Measurements from ENCODE around the gene GAS6. TPM values are rescaled to one million over a fixed set of nuclear protein-coding genes. Genes with fewer than 3 reads are reported as not detected.

Gene GAS6
- total and polyA plus RNA-seq, 7 experiments from 2014 or later, result 0.38 to 5.5 (median 3.0) TPM; not detected in 1

DNA sequence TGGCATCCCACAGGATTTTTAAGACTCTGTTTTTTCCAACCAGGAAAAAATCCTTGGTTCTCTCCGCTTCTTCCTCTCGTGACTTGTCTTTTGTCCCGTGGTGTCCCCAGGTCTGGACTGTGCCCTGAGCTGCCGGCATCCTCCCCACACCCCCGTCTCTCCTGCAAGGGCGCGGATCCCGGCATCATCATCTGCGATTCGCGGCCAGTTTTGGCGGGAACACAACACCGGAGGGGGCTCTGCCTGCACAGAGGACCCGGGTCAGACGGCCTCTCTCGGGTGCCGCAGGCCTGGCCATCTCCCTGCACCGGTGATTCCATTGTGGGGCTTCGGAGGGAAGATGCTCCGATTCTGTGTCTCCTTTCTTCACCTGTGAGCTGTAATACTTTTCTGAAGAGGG, 18.8 kb upstream of the GAS6 start:
- no peak overlapping the region for H3K4me3 ChIP-seq (ENCODE audit: low read length)
- peak overlapping the region in 3 of 10 donors; percentile 6 to 50 (median 12) for H3K4me3 Mint-ChIP-seq
- H3K4me1 ChIP-seq (ENCODE audit: control insufficient read depth in 2 of 2, insufficient read depth in 2 of 2, low read length in 2 of 2), result peaks cover 0 to 22% of the 10 kb centered on the region in 2 donors

GRCh38 chr13:113882267-113882630, 18.4 kb upstream of the GAS6 start:
- Histone ChIP-seq H3K27me3 (ENCODE audit: control insufficient read depth in 2 of 2, insufficient read depth in 2 of 2, low read length in 2 of 2) (no peaks in the 10 kb centered on the region), H3K9me3 (ENCODE audit: control insufficient read depth in 2 of 3, low read length in 3 of 3) (no peaks in the 10 kb centered on the region), H3K27ac (ENCODE audit: low read depth, low read length) (no peak overlapping the region), H3K4me1 (ENCODE audit: control insufficient read depth in 2 of 2, insufficient read depth in 2 of 2, low read length in 2 of 2) (peaks cover under 1 to 22% of the 10 kb centered on the region in 2 donors), H3K4me3 (ENCODE audit: low read length) (peak overlapping the region; percentile 6), H3K36me3 (ENCODE audit: control insufficient read depth in 2 of 3, insufficient read depth in 3 of 3, low read length in 3 of 3) (no peaks in the 10 kb centered on the region)
- Mint-ChIP-seq H3K27ac (peak overlapping the region in 3 of 9 donors; percentile 26 to 61 (median 41)), H3K4me1 (peaks cover 9 to 30% (median 26%) of the 10 kb centered on the region in 7 donors), H3K4me3 (peak overlapping the region in 5 of 10 donors; percentile 49 to 61 (median 50)), H3K9me3 (no peaks in the 10 kb centered on the region), H3K27me3 (peaks cover 0 to 14% (median 0%) of the 10 kb centered on the region in 5 donors), H3K36me3 (no peaks in the 10 kb centered on the region)
- CTCF ChIA-PET, result no interaction called here
- DNase-seq, result no peak
- intact Hi-C loops (cut with micrococcal nuclease), result no loop called here
- ATAC-seq, result no peak
- POLR2A ChIA-PET, result interaction anchor here (1.0 kb wide), 1 partner anchor 13 kb away, joined by 3 read pairs; no protein-coding TSS in a partner anchor

More for the DNA sequence above, 18.8 kb upstream of the GAS6 start:
- intact Hi-C loops (cut with micrococcal nuclease), result no loop called here
- Mint-ChIP-seq H3K4me1 (peaks cover 9 to 30% (median 26%) of the 10 kb centered on the region in 7 donors), H3K9me3 (no peaks in the 10 kb centered on the region), H3K27me3 (peaks cover 0 to 14% (median 2%) of the 10 kb centered on the region in 5 donors), H3K36me3 (no peaks in the 10 kb centered on the region), H3K27ac (peak overlapping the region in 1 of 9 donors; percentile 24)
- Histone ChIP-seq H3K36me3 (ENCODE audit: control insufficient read depth in 2 of 3, insufficient read depth in 3 of 3, low read length in 3 of 3) (no peaks in the 10 kb centered on the region), H3K9me3 (ENCODE audit: control insufficient read depth in 2 of 3, low read length in 3 of 3) (no peaks in the 10 kb centered on the region), H3K27me3 (ENCODE audit: control insufficient read depth in 2 of 2, insufficient read depth in 2 of 2, low read length in 2 of 2) (no peaks in the 10 kb centered on the region), H3K27ac (ENCODE audit: low read depth, low read length) (no peak overlapping the region)
- CTCF ChIA-PET, result no interaction called here
- no peak for ATAC-seq
- POLR2A ChIA-PET, result no interaction called here
- DNase-seq, result no peak

DNA sequence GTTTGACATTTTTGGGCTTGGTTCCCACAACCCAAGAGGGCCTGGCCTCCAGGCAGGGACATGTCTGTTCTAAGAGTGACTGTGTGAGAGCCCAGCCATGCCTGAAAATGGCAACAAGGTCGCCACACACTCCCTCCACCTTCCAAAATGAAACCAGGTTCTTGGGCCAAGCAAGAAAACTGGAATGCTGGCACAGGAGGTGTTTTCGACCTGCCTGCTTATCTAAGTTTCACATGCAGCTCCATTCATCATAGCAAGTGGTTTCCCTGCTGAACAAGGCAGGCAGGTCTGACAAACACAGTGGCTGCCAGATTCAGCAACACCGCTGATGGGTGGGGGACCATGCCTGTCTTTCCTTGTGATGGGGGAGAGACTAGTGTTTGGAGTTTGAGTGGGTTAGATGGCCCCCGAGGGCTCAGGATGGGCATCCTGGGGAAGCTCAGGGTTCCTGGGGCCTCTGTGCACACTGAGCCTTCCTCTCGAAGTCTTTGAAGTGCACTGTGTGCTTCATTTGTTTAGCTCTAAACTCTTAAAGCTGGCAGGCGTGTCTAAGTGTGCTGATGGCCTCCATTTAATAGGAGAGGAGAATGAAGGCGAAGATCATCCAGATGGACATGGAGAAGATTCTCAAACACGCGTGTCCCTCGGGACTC, 17.9 kb upstream of the GAS6 start:
- Mint-ChIP-seq H3K36me3 (no peaks in the 10 kb centered on the region), H3K9me3 (no peaks in the 10 kb centered on the region), H3K4me3 (peak overlapping the region in 8 of 10 donors; percentile 32 to 61 (median 50)), H3K4me1 (peaks cover 9 to 30% (median 26%) of the 10 kb centered on the region in 7 donors), H3K27me3 (peaks cover 0 to 14% (median 0%) of the 10 kb centered on the region in 5 donors), H3K27ac (peak overlapping the region in 2 of 9 donors; percentile 26 to 61)
- no peak overlapping the region for H3K27ac ChIP-seq (ENCODE audit: low read depth, low read length)
- ATAC-seq, result peak; percentile 42
- no peaks in the 10 kb centered on the region for H3K36me3 ChIP-seq (ENCODE audit: control insufficient read depth in 2 of 3, insufficient read depth in 3 of 3, low read length in 3 of 3)
- intact Hi-C loops (cut with micrococcal nuclease), result no loop called here
- H3K9me3 ChIP-seq (ENCODE audit: control insufficient read depth in 2 of 3, low read length in 3 of 3), result no peaks in the 10 kb centered on the region
- DNase-seq, result peak in 5 of 9 donors; percentile 12 to 34 (median 21)
- H3K4me3 ChIP-seq (ENCODE audit: low read length), result peak overlapping the region; percentile 6
- ChIA-PET POLR2A (interaction anchor here (1.0 to 1.1 kb wide), 2 partner anchors 13 to 28 kb away, joined by 3 read pairs; no protein-coding TSS in a partner anchor), CTCF (no interaction called here)
- H3K4me1 ChIP-seq (ENCODE audit: control insufficient read depth in 2 of 2, insufficient read depth in 2 of 2, low read length in 2 of 2), result peaks cover 5 to 22% of the 10 kb centered on the region in 2 donors
- no peaks in the 10 kb centered on the region for H3K27me3 ChIP-seq (ENCODE audit: control insufficient read depth in 2 of 2, insufficient read depth in 2 of 2, low read length in 2 of 2)

GRCh38 chr13:113880651-113881611, 17.1 kb upstream of the GAS6 start:
- ChIA-PET CTCF (no interaction called here), POLR2A (interaction anchor here (1.1 kb wide), 1 partner anchor 27 kb away, joined by 3 read pairs; no protein-coding TSS in a partner anchor)
- Histone ChIP-seq H3K4me1 (ENCODE audit: control insufficient read depth in 2 of 2, insufficient read depth in 2 of 2, low read length in 2 of 2) (peaks cover 5 to 22% of the 10 kb centered on the region in 2 donors), H3K27ac (ENCODE audit: low read depth, low read length) (no peak overlapping the region), H3K9me3 (ENCODE audit: control insufficient read depth in 2 of 3, low read length in 3 of 3) (no peaks in the 10 kb centered on the region), H3K36me3 (ENCODE audit: control insufficient read depth in 2 of 3, insufficient read depth in 3 of 3, low read length in 3 of 3) (no peaks in the 10 kb centered on the region), H3K4me3 (ENCODE audit: low read length) (no peak overlapping the region), H3K27me3 (ENCODE audit: control insufficient read depth in 2 of 2, insufficient read depth in 2 of 2, low read length in 2 of 2) (no peaks in the 10 kb centered on the region)
- Mint-ChIP-seq H3K4me3 (peak overlapping the region in 5 of 10 donors; percentile 41 to 53 (median 50)), H3K4me1 (peaks cover 9 to 30% (median 26%) of the 10 kb centered on the region in 7 donors), H3K36me3 (no peaks in the 10 kb centered on the region), H3K27me3 (peaks cover 0 to 8% (median 0%) of the 10 kb centered on the region in 5 donors), H3K27ac (peak overlapping the region in 3 of 9 donors; percentile 26 to 89 (median 61)), H3K9me3 (peaks cover 0 to 2% (median 0%) of the 10 kb centered on the region in 11 donors)
- ATAC-seq (peak; percentile 24), DNase-seq (peak in 1 of 9 donors; percentile 14)
- intact Hi-C loops (cut with micrococcal nuclease), result no loop called here

DNA sequence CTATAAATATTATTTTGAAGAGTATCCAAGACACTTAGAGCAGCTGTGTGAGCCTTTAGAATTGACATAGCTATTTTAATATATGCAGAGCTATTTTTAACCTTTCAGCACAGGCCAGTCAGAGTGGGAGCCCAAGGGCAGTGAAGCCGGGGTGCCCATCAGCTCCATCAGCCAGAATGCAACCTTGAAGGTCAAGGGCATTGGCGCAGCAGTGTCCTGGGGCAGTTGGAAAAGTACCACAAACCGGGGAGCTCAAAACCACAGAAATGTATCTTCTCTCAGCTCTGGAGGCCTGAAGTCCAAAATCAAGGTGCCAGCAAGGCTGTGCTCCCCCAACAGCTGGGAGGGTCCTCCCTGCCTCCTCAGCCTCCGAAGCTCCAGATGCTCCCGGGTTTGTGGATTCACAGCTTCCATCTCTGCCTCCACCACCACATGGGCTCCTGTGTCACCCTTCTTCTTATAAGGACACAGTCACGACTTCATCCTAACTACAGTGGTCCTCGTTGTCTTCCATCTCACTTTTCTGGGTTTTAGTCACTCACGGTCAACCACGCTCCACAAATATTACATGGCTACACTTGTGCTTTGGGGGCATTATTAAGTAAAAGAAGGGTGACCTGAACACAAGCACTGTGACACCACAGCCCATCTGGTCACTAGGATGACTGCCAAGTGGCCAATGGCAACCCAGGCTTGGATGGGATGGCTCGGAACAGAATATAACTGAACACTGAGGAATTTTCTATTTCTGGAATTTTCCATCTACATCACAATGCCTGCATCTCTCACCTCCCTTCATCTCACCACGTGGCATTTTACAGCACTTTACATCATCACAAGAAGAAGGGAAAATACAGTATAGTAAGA, 15.9 kb upstream of the GAS6 start:
- Histone ChIP-seq H3K36me3 (ENCODE audit: control insufficient read depth in 2 of 3, insufficient read depth in 3 of 3, low read length in 3 of 3) (no peaks in the 10 kb centered on the region), H3K4me1 (ENCODE audit: control insufficient read depth in 2 of 2, insufficient read depth in 2 of 2, low read length in 2 of 2) (peaks cover 12 to 22% of the 10 kb centered on the region in 2 donors), H3K27ac (ENCODE audit: low read depth, low read length) (no peak overlapping the region), H3K9me3 (ENCODE audit: control insufficient read depth in 2 of 3, low read length in 3 of 3) (no peaks in the 10 kb centered on the region), H3K4me3 (ENCODE audit: low read length) (no peak overlapping the region), H3K27me3 (ENCODE audit: control insufficient read depth in 2 of 2, insufficient read depth in 2 of 2, low read length in 2 of 2) (no peaks in the 10 kb centered on the region)
- ATAC-seq, result no peak
- ChIA-PET CTCF (no interaction called here), POLR2A (no interaction called here)
- DNase-seq, result no peak
- peaks cover 0 to 2% (median 0%) of the 10 kb centered on the region in 11 donors for H3K9me3 Mint-ChIP-seq
- peaks cover 0 to 4% (median 0%) of the 10 kb centered on the region in 5 donors for H3K27me3 Mint-ChIP-seq
- no peaks in the 10 kb centered on the region for H3K36me3 Mint-ChIP-seq
- peaks cover 9 to 30% (median 26%) of the 10 kb centered on the region in 7 donors for H3K4me1 Mint-ChIP-seq
- intact Hi-C loops (cut with micrococcal nuclease), result no loop called here
- H3K4me3 Mint-ChIP-seq, result no peak overlapping the region
- peak overlapping the region in 1 of 9 donors; percentile 46 for H3K27ac Mint-ChIP-seq

DNA sequence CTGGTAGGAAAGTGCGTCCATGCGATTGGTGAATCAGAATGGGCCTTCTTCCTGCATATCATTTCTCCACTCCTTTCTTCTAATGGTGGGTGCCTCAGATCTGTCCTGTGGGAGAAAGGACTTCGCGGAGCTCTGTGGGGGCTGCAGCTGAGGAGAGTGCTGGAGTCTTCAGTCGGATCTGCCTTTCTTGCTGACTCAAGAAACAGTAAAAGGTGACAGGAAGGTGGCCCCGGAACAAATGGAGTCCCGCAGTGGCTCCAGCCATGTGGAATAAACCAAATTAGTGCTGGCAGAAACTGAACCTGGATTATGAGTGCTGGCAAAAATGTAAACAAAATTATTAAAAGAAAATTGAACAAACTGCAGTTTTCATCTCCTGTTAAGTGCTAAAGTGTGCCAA, 15.1 kb upstream of the GAS6 start:
- Mint-ChIP-seq H3K4me3 (no peak overlapping the region), H3K27ac (peak overlapping the region in 1 of 9 donors; percentile 70), H3K9me3 (peaks cover 0 to 2% (median 0%) of the 10 kb centered on the region in 11 donors), H3K27me3 (peaks cover 0 to 4% (median 0%) of the 10 kb centered on the region in 5 donors), H3K36me3 (no peaks in the 10 kb centered on the region), H3K4me1 (peaks cover 9 to 30% (median 26%) of the 10 kb centered on the region in 7 donors)
- ChIA-PET POLR2A (no interaction called here), CTCF (no interaction called here)
- no peaks in the 10 kb centered on the region for H3K36me3 ChIP-seq (ENCODE audit: control insufficient read depth in 2 of 3, insufficient read depth in 3 of 3, low read length in 3 of 3)
- peaks cover 12 to 22% of the 10 kb centered on the region in 2 donors for H3K4me1 ChIP-seq (ENCODE audit: control insufficient read depth in 2 of 2, insufficient read depth in 2 of 2, low read length in 2 of 2)
- H3K9me3 ChIP-seq (ENCODE audit: control insufficient read depth in 2 of 3, low read length in 3 of 3), result no peaks in the 10 kb centered on the region
- no peaks in the 10 kb centered on the region for H3K27me3 ChIP-seq (ENCODE audit: control insufficient read depth in 2 of 2, insufficient read depth in 2 of 2, low read length in 2 of 2)
- no peak overlapping the region for H3K27ac ChIP-seq (ENCODE audit: low read depth, low read length)
- no peak overlapping the region for H3K4me3 ChIP-seq (ENCODE audit: low read length)
- ATAC-seq, result no peak
- no peak for DNase-seq
- intact Hi-C loops (cut with micrococcal nuclease), result no loop called here

All from naive thymus-derived CD4-positive, alpha-beta T cell (primary cell).